ENCODE measurements around the gene PPP1R2B. TPM values are rescaled to one million over a fixed set of nuclear protein-coding genes. Genes with fewer than 3 reads are reported as not detected.

The PPP1R2B gene
- total RNA-seq: under 1 TPM in 2 of 4 donors, not detected in 2; 0.11 to 0.15 TPM

DNA sequence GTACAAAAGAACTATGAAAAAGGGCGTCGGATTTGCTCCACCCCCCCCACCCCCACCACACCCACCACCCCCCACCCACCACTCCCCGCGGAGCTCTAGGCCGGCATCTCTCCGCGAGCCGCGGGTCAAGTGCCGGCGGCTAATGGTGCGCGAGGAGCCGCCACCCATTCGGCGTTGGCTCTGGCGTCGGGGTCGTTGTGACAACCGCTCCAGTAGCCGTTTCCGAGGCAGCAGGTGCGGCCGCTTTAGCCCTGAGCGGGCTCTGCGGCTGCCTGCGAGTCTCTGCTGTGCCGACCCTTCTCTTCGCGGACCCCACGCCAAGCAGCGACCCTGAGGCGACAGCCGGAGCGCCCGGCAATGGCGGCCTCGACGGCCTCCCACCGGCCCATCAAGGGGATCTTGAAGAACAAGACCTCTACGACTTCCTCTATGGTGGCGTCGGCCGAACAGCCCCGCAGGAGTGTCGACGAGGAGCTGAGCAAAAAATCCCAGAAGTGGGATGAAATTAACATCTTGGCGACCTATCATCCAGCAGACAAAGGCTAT lies at the start of gene PPP1R2B:
Gene PPP1R2B (plus strand): TSS at position 90 of the 546 bp plus-strand sequence. CDS start 268 bp downstream, at position 358.
- intact Hi-C loops (cut with DNase I; ENCODE audit: low total_unique reads): no loop called here
- TF ChIP-seq POLR2A (IDR thresholded peaks at IDR 0.05): no peak
- TF ChIP-seq, protein P1, sequence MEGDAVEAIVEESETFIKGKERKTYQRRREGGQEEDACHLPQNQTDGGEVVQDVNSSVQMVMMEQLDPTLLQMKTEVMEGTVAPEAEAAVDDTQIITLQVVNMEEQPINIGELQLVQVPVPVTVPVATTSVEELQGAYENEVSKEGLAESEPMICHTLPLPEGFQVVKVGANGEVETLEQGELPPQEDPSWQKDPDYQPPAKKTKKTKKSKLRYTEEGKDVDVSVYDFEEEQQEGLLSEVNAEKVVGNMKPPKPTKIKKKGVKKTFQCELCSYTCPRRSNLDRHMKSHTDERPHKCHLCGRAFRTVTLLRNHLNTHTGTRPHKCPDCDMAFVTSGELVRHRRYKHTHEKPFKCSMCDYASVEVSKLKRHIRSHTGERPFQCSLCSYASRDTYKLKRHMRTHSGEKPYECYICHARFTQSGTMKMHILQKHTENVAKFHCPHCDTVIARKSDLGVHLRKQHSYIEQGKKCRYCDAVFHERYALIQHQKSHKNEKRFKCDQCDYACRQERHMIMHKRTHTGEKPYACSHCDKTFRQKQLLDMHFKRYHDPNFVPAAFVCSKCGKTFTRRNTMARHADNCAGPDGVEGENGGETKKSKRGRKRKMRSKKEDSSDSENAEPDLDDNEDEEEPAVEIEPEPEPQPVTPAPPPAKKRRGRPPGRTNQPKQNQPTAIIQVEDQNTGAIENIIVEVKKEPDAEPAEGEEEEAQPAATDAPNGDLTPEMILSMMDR (IDR thresholded peaks at IDR 0.05 in 4 of 5, conservative IDR thresholded peaks at IDR 0.05 in 1 of 5): no peak
- in situ Hi-C loops (cut with MboI; ENCODE audit: low sequenced_read_pairs in 4 of 4): no loop called here

DNA sequence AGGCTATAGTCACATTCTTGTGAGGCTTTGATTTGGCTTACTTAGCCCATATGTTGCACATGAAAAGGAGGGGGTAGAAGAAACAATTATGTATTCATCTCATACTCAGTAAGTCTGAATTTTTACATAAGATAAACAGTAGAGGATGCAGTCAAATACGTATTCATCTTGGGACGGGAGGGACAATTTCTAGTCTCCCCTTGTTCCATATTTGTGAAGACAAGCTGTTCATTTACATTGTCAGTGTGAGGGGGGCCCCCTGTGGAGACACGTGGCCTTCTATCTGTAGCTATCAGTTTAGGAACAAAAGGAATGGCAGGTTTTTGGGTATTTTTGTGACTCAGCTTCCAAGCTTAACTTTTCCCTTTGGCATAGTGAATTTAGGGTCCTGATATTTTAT lies 49.2 kb upstream of the PPP1R2B start:
- Histone ChIP-seq H3K9me3 (no peaks in the 10 kb centered on the region), H3K4me1 (no peaks in the 10 kb centered on the region), H3K27ac (no peak overlapping the region), H3K36me3 (no peaks in the 10 kb centered on the region), H3K27me3 (no peaks in the 10 kb centered on the region), H3K4me3 (no peak overlapping the region)
- DNase-seq (no peak), ATAC-seq (no peak)
- no peak for TF ChIP-seq POLR2A (IDR thresholded peaks at IDR 0.05)
- TF ChIP-seq, protein P1 (IDR thresholded peaks at IDR 0.05 in 4 of 5, conservative IDR thresholded peaks at IDR 0.05 in 1 of 5): no peak
- in situ Hi-C loops (cut with MboI; ENCODE audit: low sequenced_read_pairs in 4 of 4): loop anchor here in 1 of 4 donors (25.0 kb wide), 1 partner anchor 489 kb away; no protein-coding TSS in a partner anchor
- intact Hi-C loops (cut with DNase I; ENCODE audit: low total_unique reads): no loop called here

More for the DNA sequence above, at the start of gene PPP1R2B:
- no peaks in the 10 kb centered on the region for H3K4me1 ChIP-seq
- ATAC-seq (no peak), DNase-seq (no peak)
- H3K27me3 ChIP-seq: peaks cover 0 to 9% (median 0%) of the 10 kb centered on the region in 3 donors
- H3K36me3 ChIP-seq: no peaks in the 10 kb centered on the region
- H3K27ac ChIP-seq: no peak within 1 kb of the TSS
- H3K9me3 ChIP-seq: no peaks in the 10 kb centered on the region
- no peak within 1 kb of the TSS for H3K4me3 ChIP-seq

DNA sequence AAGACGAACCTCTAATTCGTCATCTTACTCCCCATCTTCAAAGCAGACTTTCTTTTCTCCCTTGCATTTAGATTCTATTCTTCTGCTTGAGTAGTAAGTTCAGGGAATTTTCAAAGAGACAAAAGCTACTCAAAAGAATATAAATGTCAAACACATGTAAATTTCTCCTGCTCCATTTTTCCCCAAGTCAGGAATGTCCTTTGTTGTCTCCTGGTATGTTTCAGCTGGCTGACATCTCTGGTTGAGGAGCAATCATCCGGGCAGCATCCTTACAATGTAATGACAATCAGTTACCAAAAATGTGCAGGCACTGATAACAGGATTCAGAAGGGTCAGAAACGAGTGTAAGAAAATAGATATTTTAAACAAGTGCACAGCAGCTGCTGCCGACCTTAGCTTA lies 47.6 kb upstream of the PPP1R2B start:
- Histone ChIP-seq H3K4me3 (no peak overlapping the region), H3K4me1 (no peaks in the 10 kb centered on the region), H3K9me3 (no peaks in the 10 kb centered on the region), H3K27me3 (no peaks in the 10 kb centered on the region), H3K27ac (no peak overlapping the region), H3K36me3 (no peaks in the 10 kb centered on the region)
- TF ChIP-seq, protein P1 (IDR thresholded peaks at IDR 0.05 in 4 of 5, conservative IDR thresholded peaks at IDR 0.05 in 1 of 5): no peak
- no peak for TF ChIP-seq POLR2A (IDR thresholded peaks at IDR 0.05)
- intact Hi-C loops (cut with DNase I; ENCODE audit: low total_unique reads): no loop called here
- ATAC-seq: no peak
- no peak for DNase-seq
- in situ Hi-C loops (cut with MboI; ENCODE audit: low sequenced_read_pairs in 4 of 4): loop anchor here in 1 of 4 donors (25.0 kb wide), 1 partner anchor 490 kb away; no protein-coding TSS in a partner anchor

DNA sequence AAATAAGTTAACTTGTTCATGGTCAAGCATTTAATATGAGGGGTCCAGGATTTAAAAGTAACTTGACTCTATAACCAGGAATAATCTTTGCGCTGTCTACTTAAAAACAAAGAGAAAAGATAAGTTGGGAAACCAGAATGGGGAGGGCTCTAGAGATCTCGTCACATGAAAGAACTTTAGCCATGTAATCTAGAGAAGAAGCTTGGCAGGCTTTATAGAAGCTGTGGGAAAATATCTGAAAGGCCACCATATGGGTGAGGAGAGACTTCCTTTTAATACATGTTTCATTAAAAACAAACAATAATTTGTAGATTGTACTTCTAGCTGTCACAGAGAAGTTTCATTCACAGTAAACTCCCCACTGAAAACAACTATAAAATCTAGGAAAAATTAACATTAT lies 46.7 kb upstream of the PPP1R2B start:
- DNase-seq: no peak
- no peaks in the 10 kb centered on the region for H3K4me1 ChIP-seq
- H3K9me3 ChIP-seq: no peaks in the 10 kb centered on the region
- in situ Hi-C loops (cut with MboI; ENCODE audit: low sequenced_read_pairs in 4 of 4): loop anchor here in 1 of 4 donors (25.0 kb wide), 1 partner anchor 491 kb away; no protein-coding TSS in a partner anchor
- H3K4me3 ChIP-seq: no peak overlapping the region
- no peaks in the 10 kb centered on the region for H3K36me3 ChIP-seq
- H3K27ac ChIP-seq: no peak overlapping the region
- no peak for ATAC-seq
- intact Hi-C loops (cut with DNase I; ENCODE audit: low total_unique reads): no loop called here
- TF ChIP-seq, protein P1 (IDR thresholded peaks at IDR 0.05 in 4 of 5, conservative IDR thresholded peaks at IDR 0.05 in 1 of 5): no peak
- no peak for TF ChIP-seq POLR2A (IDR thresholded peaks at IDR 0.05)
- H3K27me3 ChIP-seq: no peaks in the 10 kb centered on the region

All from gastrocnemius medialis (tissue), 4 donors.